ENCODE measurements around the gene KDM2A. TPM values are rescaled to one million over a fixed set of nuclear protein-coding genes. Genes with fewer than 3 reads are reported as not detected.

Gene KDM2A
- total RNA-seq, 4 donors from 2014 or later: 33.4 to 84.7 (median 64.8) TPM

GRCh38 chr11:67240576-67241389 lies 121.7 kb downstream of the KDM2A start:
- H3K4me3 ChIP-seq: peak overlapping the region; percentile 61 to 73 (median 70)
- H3K27ac ChIP-seq: peak overlapping the region; percentile 92 to 95 (median 94)
- 0 to 2% methylated on average over 9 to 14 of the region's 16 CpGs for WGBS, 2 donors
- H3K36me3 ChIP-seq: peaks cover 8 to 55% (median 21%) of the 10 kb centered on the region in 3 donors
- peaks cover 10 to 68% (median 45%) of the 10 kb centered on the region in 3 donors for H3K4me1 ChIP-seq
- no peak for DNase-seq
- H3K27me3 ChIP-seq: no peaks in the 10 kb centered on the region
- TF ChIP-seq POLR2A (IDR thresholded peaks at IDR 0.05): peak in 2 of 4 donors; percentile 29 to 47
- TF ChIP-seq CTCF (IDR thresholded peaks at IDR 0.05): no peak
- intact Hi-C loops (cut with DNase I): no loop called here
- H3K9me3 ChIP-seq: no peaks in the 10 kb centered on the region

GRCh38 chr11:67242548-67242947 lies 123.5 kb downstream of the KDM2A start:
- H3K9me3 ChIP-seq: no peaks in the 10 kb centered on the region
- DNase-seq: no peak
- WGBS, 2 donors: 38 to 65% methylated on average over 1 of the region's 1 CpG
- peak overlapping the region; percentile 19 to 94 (median 93) for H3K27ac ChIP-seq
- no peak for TF ChIP-seq CTCF (IDR thresholded peaks at IDR 0.05)
- no peak for TF ChIP-seq POLR2A (IDR thresholded peaks at IDR 0.05)
- H3K4me3 ChIP-seq: peak overlapping the region in 3 of 4 donors; percentile 61 to 73 (median 71)
- peaks cover 13 to 54% (median 27%) of the 10 kb centered on the region in 3 donors for H3K36me3 ChIP-seq
- intact Hi-C loops (cut with DNase I): no loop called here
- peaks cover 10 to 82% (median 47%) of the 10 kb centered on the region in 3 donors for H3K4me1 ChIP-seq
- H3K27me3 ChIP-seq: no peaks in the 10 kb centered on the region

GRCh38 chr11:67243051-67243450 lies 124.0 kb downstream of the KDM2A start:
- no peak for DNase-seq
- Histone ChIP-seq H3K36me3 (peaks cover 13 to 54% (median 32%) of the 10 kb centered on the region in 3 donors), H3K27ac (peak overlapping the region in 2 of 4 donors; percentile 92 to 94), H3K4me3 (no peak overlapping the region), H3K27me3 (no peaks in the 10 kb centered on the region), H3K9me3 (no peaks in the 10 kb centered on the region), H3K4me1 (peaks cover 10 to 84% (median 51%) of the 10 kb centered on the region in 3 donors)
- TF ChIP-seq CTCF (IDR thresholded peaks at IDR 0.05): no peak
- no peak for TF ChIP-seq POLR2A (IDR thresholded peaks at IDR 0.05)
- 76 to 77% methylated on average over 2 of the region's 2 CpGs for WGBS, 2 donors
- intact Hi-C loops (cut with DNase I): no loop called here

- intact Hi-C loops (cut with DNase I): no loop called here
- peaks cover 10 to 84% (median 50%) of the 10 kb centered on the region in 3 donors for H3K4me1 ChIP-seq
- no peak overlapping the region for H3K4me3 ChIP-seq
- TF ChIP-seq POLR2A (IDR thresholded peaks at IDR 0.05) (no peak), CTCF (IDR thresholded peaks at IDR 0.05) (no peak)
- no peak for DNase-seq
- peaks cover 25 to 73% (median 50%) of the 10 kb centered on the region in 3 donors for H3K36me3 ChIP-seq
- H3K27me3 ChIP-seq: no peaks in the 10 kb centered on the region
- H3K27ac ChIP-seq: peak overlapping the region in 2 of 4 donors; percentile 1 to 26
- H3K9me3 ChIP-seq: no peaks in the 10 kb centered on the region
- WGBS, 2 donors: 96 to 98% methylated on average over 9 to 11 of the region's 11 CpGs
These were observed 126.0 kb downstream of the KDM2A start for GRCh38 chr11:67245046-67245445.

- H3K36me3 ChIP-seq: peaks cover 52 to 98% (median 67%) of the 10 kb centered on the region in 3 donors
- peak overlapping the region; percentile 71 to 85 (median 79) for H3K27ac ChIP-seq
- H3K4me3 ChIP-seq: peak overlapping the region in 1 of 4 donors; percentile 3
- no peak for DNase-seq
- H3K9me3 ChIP-seq: no peaks in the 10 kb centered on the region
- H3K27me3 ChIP-seq: no peaks in the 10 kb centered on the region
- peaks cover 7 to 85% (median 40%) of the 10 kb centered on the region in 3 donors for H3K4me1 ChIP-seq
- 59 to 64% methylated on average over 5 of the region's 5 CpGs for WGBS, 2 donors
- TF ChIP-seq POLR2A (IDR thresholded peaks at IDR 0.05) (no peak), CTCF (IDR thresholded peaks at IDR 0.05) (no peak)
- intact Hi-C loops (cut with DNase I): no loop called here
These were observed 129.0 kb downstream of the KDM2A start for GRCh38 chr11:67247946-67248550.
